Measurements from ENCODE around the gene FTO.

- TF ChIP-seq CTCF (conservative IDR thresholded peaks at IDR 0.05 in 1 of 2, IDR thresholded peaks at IDR 0.05 in 1 of 2; ENCODE audit: extremely low read depth in 1 of 2, insufficient read depth in 1 of 2, low read depth in 1 of 2, low read length in 2 of 2) (no peak), EZH2 (IDR thresholded peaks at IDR 0.05; ENCODE audit: borderline replicate concordance, low read length) (no peak)
Measured at GRCh38 chr16:53905028-53905427, 201.1 kb downstream of the FTO start.

Data from mammary epithelial cell (primary cell).